Effector memory CD8-positive, alpha-beta T cell (primary cell): ENCODE measurements around the gene NTMT2.
"Not testable (repeated sequence)": the region's sequence is repeated elsewhere in the genome, so short reads cannot be mapped to it uniquely, and the experiment has no call there.

Source experiments
- ATAC-seq: fragments of 150-1000 bp; cut with Tn5 transposase; replicated peaks from 2 replicates; pipeline ENCODE4 v1.10.0; 2021; ENCODE audit warnings: mild to moderate bottlenecking, moderate library complexity
- DNase-seq, 3 experiments: peaks; one replicate each; pipeline ENCODE4 v3.0.0; 2021
- H3K27ac Mint-ChIP-seq, 2 donors: one replicate each; pipeline ENCODE4 v1.8.0; 2022; ENCODE audit warnings: mild to moderate bottlenecking in 2 of 2, mixed read lengths in 2 of 2, moderate library complexity in 2 of 2
- H3K27me3 Mint-ChIP-seq, 2 donors: one replicate each; pipeline ENCODE4 v1.8.0; 2022; ENCODE audit warnings: mixed read lengths in 2 of 2
- H3K36me3 Mint-ChIP-seq: one replicate; pipeline ENCODE4 v1.8.0; 2022; ENCODE audit warnings: mild to moderate bottlenecking, moderate library complexity, mixed read lengths; ENCODE audit not compliant: insufficient read depth
- H3K4me1 Mint-ChIP-seq, 2 donors: one replicate each; pipeline ENCODE4 v1.8.0; 2022; ENCODE audit warnings: low read depth in 2 of 2, mixed read lengths in 2 of 2
- H3K4me3 Mint-ChIP-seq, 2 donors: one replicate each; pipeline ENCODE4 v1.8.0; 2022; ENCODE audit warnings: mild to moderate bottlenecking in 2 of 2, mixed read lengths in 2 of 2, moderate library complexity in 2 of 2
- H3K9me3 Mint-ChIP-seq, 2 donors: one replicate each; pipeline ENCODE4 v1.8.0; 2022; ENCODE audit warnings: mixed read lengths in 2 of 2
- total RNA-seq, 9 experiments: gene quantifications; one replicate each; lab custom pipeline; 2026; lab: John Stamatoyannopoulos, UW

Gene NTMT2
- 0 to 0.03 (median 0) reads per million in 9 experiments for total RNA-seq

DNA sequence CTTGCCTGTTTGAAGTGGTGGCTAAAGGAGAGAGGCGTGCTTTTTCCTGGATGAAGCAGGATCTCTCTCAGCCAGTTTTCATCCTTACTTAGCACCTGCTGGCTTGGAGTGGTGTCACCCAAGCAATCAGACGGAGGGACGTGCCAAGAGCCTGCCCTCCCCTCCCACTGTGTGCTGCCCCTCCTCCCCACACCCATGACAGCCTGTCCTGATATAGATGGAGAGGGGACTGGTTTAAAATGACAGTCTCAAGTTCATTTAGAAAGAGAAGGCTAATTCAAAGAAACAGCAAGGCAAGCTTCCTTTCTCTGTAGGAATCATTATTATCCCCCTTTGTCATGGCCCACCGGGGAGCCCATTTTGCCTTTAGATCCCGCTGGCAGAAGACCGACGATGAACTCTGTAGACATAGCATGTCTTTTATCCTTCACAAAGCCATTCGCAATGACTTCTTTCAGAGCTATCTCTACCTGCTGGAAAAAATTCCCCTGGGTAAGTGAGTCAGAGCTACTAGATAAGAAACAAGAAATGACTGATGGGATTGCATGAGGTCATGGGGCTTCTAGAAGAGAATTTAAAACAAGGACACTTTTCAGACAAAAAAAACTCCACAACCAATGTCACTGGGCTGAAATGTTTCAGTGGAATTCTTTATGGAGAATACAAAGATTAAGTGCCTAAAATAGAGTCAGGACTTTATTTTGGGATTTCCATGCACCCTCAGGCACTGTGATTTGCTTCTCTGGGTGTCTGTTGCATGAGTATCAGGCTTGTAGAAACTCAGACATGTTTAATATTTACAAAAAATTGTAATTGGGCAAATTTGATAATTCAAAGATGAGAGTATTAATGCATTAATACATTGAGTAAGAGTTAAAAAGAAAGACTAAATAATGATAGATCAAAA is at the start of gene NTMT2:
TSS of gene NTMT2 (plus strand) at position 190 of the 907 bp plus-strand sequence. CDS start at position 339, 149 bp downstream.
- peaks cover 58 to 59% of the 10 kb centered on the region in 2 donors for H3K27me3 Mint-ChIP-seq
- ATAC-seq, result no peak
- H3K4me3 Mint-ChIP-seq, result no peak within 1 kb of the TSS

DNA sequence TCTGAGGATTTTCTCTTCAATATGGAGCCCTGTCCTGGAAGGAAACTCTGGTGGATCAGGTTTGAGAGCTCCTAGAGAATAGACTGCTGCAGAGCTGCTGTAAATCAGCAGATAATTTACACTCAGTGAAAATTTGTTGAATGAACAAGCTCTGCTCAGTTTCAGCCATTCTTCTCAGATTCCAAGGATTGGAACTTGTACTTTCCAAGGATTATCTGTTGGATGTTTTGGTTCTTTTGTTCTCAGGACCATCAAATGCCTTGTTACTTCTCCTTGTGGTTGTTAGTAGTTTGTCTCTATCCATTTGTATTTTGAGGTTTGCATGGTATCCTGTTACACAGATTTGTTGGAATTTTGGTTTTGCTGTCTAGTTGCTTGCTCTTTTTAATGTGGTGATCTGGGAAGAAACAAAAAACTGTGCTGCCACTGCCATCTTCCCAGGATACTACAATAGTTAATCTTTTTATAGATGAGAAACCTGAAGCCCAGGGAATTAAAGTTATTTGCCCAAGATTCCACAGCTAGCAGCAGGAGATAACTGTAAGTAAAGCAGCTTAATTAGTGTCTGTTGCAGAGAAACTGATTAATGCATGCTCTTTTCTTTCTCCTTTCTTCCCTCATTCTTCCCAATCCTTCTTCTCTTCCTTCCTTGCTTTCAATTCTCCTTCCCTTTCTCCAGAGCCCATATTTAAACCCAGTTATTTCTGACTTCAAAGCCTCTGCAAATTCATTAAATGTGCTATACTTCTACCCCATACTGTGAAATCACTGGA is 49.6 kb upstream of the NTMT2 start:
- H3K27ac Mint-ChIP-seq, result no peak overlapping the region
- no peak overlapping the region for H3K4me3 Mint-ChIP-seq
- no peaks in the 10 kb centered on the region for H3K9me3 Mint-ChIP-seq
- DNase-seq (no peak), ATAC-seq (no peak)
- no peaks in the 10 kb centered on the region for H3K4me1 Mint-ChIP-seq
- H3K36me3 Mint-ChIP-seq, result no peaks in the 10 kb centered on the region
- H3K27me3 Mint-ChIP-seq, result peaks cover 19 to 31% of the 10 kb centered on the region in 2 donors

More for the DNA sequence above, at the start of gene NTMT2:
- Mint-ChIP-seq H3K4me1 (no peaks in the 10 kb centered on the region), H3K9me3 (peaks cover 9 to 14% of the 10 kb centered on the region in 2 donors), H3K36me3 (no peaks in the 10 kb centered on the region), H3K27ac (no peak within 1 kb of the TSS)
- DNase-seq, result no peak

GRCh38 chr1:170096806-170097340 is 48.9 kb upstream of the NTMT2 start:
- no peaks in the 10 kb centered on the region for H3K4me1 Mint-ChIP-seq
- no peaks in the 10 kb centered on the region for H3K9me3 Mint-ChIP-seq
- no peak for DNase-seq
- no peaks in the 10 kb centered on the region for H3K36me3 Mint-ChIP-seq
- no peak overlapping the region for H3K4me3 Mint-ChIP-seq
- peaks cover 19 to 31% of the 10 kb centered on the region in 2 donors for H3K27me3 Mint-ChIP-seq
- no peak overlapping the region for H3K27ac Mint-ChIP-seq
- ATAC-seq, result no peak

- no peaks in the 10 kb centered on the region for H3K9me3 Mint-ChIP-seq
- ATAC-seq (no peak), DNase-seq (no peak)
- H3K36me3 Mint-ChIP-seq, result no peaks in the 10 kb centered on the region
- H3K27me3 Mint-ChIP-seq, result peaks cover 19 to 35% of the 10 kb centered on the region in 2 donors
- no peak overlapping the region for H3K4me3 Mint-ChIP-seq
- H3K4me1 Mint-ChIP-seq, result no peaks in the 10 kb centered on the region
- H3K27ac Mint-ChIP-seq, result no peak overlapping the region
Observed at GRCh38 chr1:170097449-170097948, 48.3 kb upstream of the NTMT2 start.

- peaks cover 40 to 59% of the 10 kb centered on the region in 2 donors for H3K27me3 Mint-ChIP-seq
- not testable (repeated sequence) for H3K4me1 Mint-ChIP-seq, DNase-seq, H3K27ac Mint-ChIP-seq, H3K36me3 Mint-ChIP-seq, H3K4me3 Mint-ChIP-seq, ATAC-seq, H3K9me3 Mint-ChIP-seq
Observed at GRCh38 chr1:170113140-170113539, 32.6 kb upstream of the NTMT2 start.

DNA sequence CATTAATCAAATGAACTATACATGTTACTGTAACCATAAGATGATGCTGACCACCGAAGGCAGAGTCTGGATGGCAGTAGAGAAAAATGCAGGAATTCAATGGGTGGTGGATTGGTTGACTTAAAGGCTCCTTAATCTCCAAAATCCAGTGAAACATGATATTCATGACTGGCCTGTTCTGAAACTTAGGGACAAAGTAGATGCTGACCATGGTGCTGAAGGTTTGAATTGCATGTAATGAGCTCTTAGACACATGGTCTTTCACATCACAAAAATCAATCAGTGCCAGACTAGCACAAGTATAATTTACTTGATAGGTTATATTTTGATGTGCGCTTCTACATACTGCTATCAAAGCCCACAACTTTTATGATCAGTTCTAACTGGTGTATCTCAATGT is 30.9 kb upstream of the NTMT2 start:
- Mint-ChIP-seq H3K4me1 (no peaks in the 10 kb centered on the region), H3K4me3 (no peak overlapping the region), H3K9me3 (peaks cover 4 to 6% of the 10 kb centered on the region in 2 donors), H3K27me3 (peaks cover 52 to 68% of the 10 kb centered on the region in 2 donors), H3K36me3 (no peaks in the 10 kb centered on the region), H3K27ac (no peak overlapping the region)
- ATAC-seq (no peak), DNase-seq (no peak)

DNA sequence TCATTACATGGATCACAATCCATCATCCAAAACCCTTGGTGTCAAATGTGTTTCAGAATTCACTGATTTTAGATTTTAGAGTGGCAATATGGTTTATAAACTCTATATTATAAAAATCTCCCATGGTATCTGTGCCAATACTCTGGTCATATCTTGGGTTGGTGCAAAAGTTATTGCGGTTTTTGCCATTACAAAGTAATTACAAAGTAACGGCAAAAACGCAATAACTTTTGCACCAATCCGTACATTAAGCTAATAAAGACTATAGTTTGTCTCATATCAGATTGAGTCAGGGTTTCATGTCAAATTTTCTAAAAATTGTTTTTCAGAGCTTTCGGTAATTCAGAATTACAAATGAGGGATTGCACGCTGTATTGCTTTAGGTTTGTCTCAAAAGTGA is 23.4 kb upstream of the NTMT2 start:
- peaks cover 20 to 28% of the 10 kb centered on the region in 2 donors for H3K27me3 Mint-ChIP-seq
- H3K36me3 Mint-ChIP-seq, result no peaks in the 10 kb centered on the region

DNA sequence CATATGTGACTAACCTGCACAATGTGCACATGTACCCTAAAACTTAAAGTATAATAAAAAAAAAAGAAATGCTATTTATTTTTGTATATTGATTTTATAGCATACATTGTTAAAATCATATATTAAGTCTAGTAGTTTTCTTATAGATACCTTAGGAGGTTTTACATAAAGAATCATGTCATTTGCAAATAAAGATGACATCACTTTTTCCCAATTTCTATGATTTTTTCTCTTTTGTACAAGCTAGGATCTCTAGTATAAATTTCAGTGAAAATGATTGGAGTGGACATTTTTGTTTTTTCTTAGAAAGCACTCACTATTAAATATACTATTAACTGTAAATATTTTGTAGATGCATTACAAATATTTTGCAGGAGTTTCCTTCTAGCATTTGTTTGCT is 20.5 kb upstream of the NTMT2 start:
- H3K27ac Mint-ChIP-seq, result no peak overlapping the region
- no peaks in the 10 kb centered on the region for H3K4me1 Mint-ChIP-seq
- no peak for ATAC-seq
- H3K9me3 Mint-ChIP-seq, result peaks cover 0 to 2% of the 10 kb centered on the region in 2 donors
- DNase-seq, result no peak
- H3K36me3 Mint-ChIP-seq, result no peaks in the 10 kb centered on the region
- no peak overlapping the region for H3K4me3 Mint-ChIP-seq
- H3K27me3 Mint-ChIP-seq, result peaks cover 18 to 22% of the 10 kb centered on the region in 2 donors

More for the DNA sequence above, 23.4 kb upstream of the NTMT2 start:
- H3K4me1 Mint-ChIP-seq, result no peaks in the 10 kb centered on the region
- DNase-seq, result no peak
- H3K9me3 Mint-ChIP-seq, result peaks cover 0 to 2% of the 10 kb centered on the region in 2 donors
- no peak overlapping the region for H3K4me3 Mint-ChIP-seq
- ATAC-seq, result no peak
- no peak overlapping the region for H3K27ac Mint-ChIP-seq

DNA sequence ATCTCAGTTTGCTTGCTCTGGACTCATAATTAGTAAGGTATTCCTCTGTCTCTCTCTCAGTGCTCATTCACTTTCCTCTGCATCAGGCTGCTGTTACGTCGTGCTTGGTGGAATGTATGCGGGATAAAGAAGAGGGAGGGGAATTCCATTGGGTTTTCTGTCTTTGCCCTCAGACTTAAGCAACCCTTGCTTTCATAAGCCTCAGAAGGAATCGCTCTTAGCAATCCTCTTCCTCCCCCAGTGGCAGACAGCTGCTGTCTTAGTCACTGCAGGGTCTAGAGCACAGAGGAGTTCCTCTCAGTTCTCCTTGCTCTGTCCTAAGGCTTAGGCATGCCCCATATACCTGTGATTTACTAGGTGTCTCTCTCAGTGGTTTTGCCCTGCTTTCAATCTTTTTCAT is 19.1 kb upstream of the NTMT2 start:
- Mint-ChIP-seq H3K4me3 (no peak overlapping the region), H3K36me3 (no peaks in the 10 kb centered on the region), H3K27me3 (peaks cover 20 to 27% of the 10 kb centered on the region in 2 donors), H3K4me1 (no peaks in the 10 kb centered on the region), H3K27ac (no peak overlapping the region), H3K9me3 (peaks cover 0 to 2% of the 10 kb centered on the region in 2 donors)
- ATAC-seq (no peak), DNase-seq (no peak)

- Mint-ChIP-seq H3K27ac (no peak overlapping the region), H3K9me3 (no peaks in the 10 kb centered on the region), H3K4me3 (no peak overlapping the region), H3K36me3 (no peaks in the 10 kb centered on the region), H3K27me3 (peaks cover 15 to 26% of the 10 kb centered on the region in 2 donors), H3K4me1 (no peaks in the 10 kb centered on the region)
- no peak for DNase-seq
- no peak for ATAC-seq
Observed at GRCh38 chr1:170131450-170131849, 14.3 kb upstream of the NTMT2 start.

- Mint-ChIP-seq H3K36me3 (no peaks in the 10 kb centered on the region), H3K27ac (no peak overlapping the region), H3K4me1 (no peaks in the 10 kb centered on the region), H3K27me3 (peaks cover 18 to 21% of the 10 kb centered on the region in 2 donors), H3K9me3 (no peaks in the 10 kb centered on the region), H3K4me3 (no peak overlapping the region)
- DNase-seq, result no peak
- no peak for ATAC-seq
Observed at GRCh38 chr1:170131984-170132383, 13.8 kb upstream of the NTMT2 start.

DNA sequence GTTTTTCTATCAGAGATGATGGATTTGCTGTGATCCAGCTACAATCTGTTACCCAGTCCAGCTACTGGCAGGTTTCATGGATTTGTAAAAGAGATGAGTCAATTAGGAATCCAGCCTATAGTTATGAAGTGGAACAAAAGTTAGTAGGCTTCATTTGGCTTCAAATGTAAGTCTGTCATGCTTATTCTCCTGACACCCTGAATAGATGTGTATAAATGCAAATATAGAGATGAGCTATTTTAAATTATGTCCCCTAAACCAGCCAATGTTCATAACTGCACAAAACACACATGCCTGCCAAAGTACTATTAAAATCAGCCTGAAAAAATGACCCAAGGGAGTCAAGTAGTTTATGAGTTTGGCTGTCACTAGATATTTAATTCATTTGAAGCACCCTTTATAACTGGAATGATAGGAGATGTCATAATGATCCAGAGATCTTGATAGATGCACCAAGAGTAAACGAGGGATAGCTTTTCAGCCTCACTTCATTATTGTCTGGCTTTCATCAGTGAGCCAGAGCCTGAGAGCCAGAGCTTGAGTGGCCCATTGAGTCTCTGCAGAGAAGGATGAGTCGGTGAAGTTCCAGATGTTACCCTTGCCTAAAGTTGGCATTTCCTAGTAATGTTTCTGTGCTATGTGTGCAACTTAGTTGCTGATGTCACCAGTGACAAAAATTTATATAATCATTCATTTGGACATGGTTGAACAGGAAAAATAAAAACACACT is 11.8 kb upstream of the NTMT2 start:
- no peaks in the 10 kb centered on the region for H3K36me3 Mint-ChIP-seq
- DNase-seq, result no peak
- no peak overlapping the region for H3K4me3 Mint-ChIP-seq
- H3K9me3 Mint-ChIP-seq, result no peaks in the 10 kb centered on the region
- no peak for ATAC-seq
- H3K27ac Mint-ChIP-seq, result no peak overlapping the region
- H3K27me3 Mint-ChIP-seq, result peaks cover 19 to 21% of the 10 kb centered on the region in 2 donors
- no peaks in the 10 kb centered on the region for H3K4me1 Mint-ChIP-seq

DNA sequence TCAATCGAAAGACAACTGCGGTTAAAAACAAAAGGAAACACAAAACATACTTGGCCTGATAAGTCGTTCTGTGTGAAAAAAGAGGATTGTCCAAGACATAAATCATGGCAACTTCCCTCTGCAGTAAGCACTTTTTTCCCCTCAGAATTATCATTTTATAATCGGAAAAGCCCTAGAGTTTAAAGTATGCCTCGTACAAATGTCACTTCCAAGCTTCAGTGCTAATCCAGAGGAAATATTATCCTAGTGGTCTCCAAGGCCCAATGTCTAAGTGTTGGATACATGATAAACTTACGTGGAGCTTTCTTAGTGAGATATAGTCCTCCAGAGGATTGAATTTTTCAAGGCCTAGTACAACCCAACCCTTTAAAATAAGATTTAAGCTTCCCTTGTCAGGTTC is 11.2 kb upstream of the NTMT2 start:
- ATAC-seq, result no peak
- no peaks in the 10 kb centered on the region for H3K4me1 Mint-ChIP-seq
- no peak for DNase-seq
- H3K9me3 Mint-ChIP-seq, result no peaks in the 10 kb centered on the region
- peaks cover 19% of the 10 kb centered on the region in 2 donors for H3K27me3 Mint-ChIP-seq
- H3K36me3 Mint-ChIP-seq, result no peaks in the 10 kb centered on the region
- H3K27ac Mint-ChIP-seq, result no peak overlapping the region
- no peak overlapping the region for H3K4me3 Mint-ChIP-seq
